PC-9 (cell line): ENCODE measurements around the gene IRX3.

Experiments
- EZH2 ChIP-seq: fragments of 200-600 bp; sonication (generic); IDR thresholded peaks from 2 replicates; pipeline ENCODE4 v1.8.0; 2017; ENCODE audit warnings: antibody characterized with exemption, low read depth
- TF ChIP-seq, protein P1 (sequence below): fragments of 200-600 bp; sonication (generic); conservative IDR thresholded peaks from 2 replicates; pipeline ENCODE4 v1.6.1; 2017; ENCODE audit warnings: mixed run types, antibody characterized with exemption, mild to moderate bottlenecking, moderate library complexity

- TF ChIP-seq, protein P1, sequence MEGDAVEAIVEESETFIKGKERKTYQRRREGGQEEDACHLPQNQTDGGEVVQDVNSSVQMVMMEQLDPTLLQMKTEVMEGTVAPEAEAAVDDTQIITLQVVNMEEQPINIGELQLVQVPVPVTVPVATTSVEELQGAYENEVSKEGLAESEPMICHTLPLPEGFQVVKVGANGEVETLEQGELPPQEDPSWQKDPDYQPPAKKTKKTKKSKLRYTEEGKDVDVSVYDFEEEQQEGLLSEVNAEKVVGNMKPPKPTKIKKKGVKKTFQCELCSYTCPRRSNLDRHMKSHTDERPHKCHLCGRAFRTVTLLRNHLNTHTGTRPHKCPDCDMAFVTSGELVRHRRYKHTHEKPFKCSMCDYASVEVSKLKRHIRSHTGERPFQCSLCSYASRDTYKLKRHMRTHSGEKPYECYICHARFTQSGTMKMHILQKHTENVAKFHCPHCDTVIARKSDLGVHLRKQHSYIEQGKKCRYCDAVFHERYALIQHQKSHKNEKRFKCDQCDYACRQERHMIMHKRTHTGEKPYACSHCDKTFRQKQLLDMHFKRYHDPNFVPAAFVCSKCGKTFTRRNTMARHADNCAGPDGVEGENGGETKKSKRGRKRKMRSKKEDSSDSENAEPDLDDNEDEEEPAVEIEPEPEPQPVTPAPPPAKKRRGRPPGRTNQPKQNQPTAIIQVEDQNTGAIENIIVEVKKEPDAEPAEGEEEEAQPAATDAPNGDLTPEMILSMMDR: no peak
- no peak for TF ChIP-seq EZH2
These were observed 37.5 kb downstream of the IRX3 start for GRCh38 chr16:54248863-54249710.
